ENCODE measurements around the gene SKI.

- TF ChIP-seq CTCF (IDR thresholded peaks at IDR 0.05), result no peak
- TF ChIP-seq POLR2A (IDR thresholded peaks at IDR 0.05), result no peak
Observed at GRCh38 chr1:2282556-2283270, 54.6 kb downstream of the SKI start.
